ENCODE results near the gene CGB2.

DNA sequence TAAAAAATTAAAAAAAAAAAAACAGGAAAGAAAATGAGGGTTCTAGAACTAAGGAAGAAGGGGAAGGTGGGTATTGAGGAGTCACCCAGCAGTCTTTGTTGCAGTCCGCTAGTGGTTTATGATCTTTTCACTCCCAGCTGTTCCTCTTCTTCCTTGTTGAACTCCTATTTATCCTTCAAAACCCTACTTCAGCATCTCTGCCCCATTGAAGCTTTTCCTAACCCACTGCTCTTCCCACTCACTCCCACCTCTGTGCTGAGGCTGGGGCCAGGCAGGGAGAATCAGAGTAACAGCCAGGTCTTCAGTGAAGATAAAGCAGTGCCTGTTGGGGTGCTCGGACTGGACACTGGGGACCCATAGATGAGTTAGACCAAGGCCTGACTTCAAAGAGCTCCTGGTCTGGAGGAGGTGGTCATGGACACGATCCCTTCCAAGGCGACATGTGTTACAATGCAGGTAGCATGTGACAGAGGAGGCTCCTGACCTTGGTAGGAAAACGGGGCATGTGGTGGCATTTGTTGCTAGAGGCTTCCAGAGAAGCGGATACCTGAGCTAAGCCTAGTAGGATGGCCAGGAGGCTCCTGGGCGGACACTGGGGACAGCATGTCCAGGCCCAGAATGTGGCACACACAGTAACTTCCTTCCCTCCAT is 26.6 kb upstream of the CGB2 start:
- no peak for TF ChIP-seq MAFK (IDR thresholded peaks at IDR 0.05; ENCODE audit: low read depth, low read length)
- no peak for TF ChIP-seq CTCF (conservative IDR thresholded peaks at IDR 0.05; ENCODE audit: low read depth, low read length)
- no peak for TF ChIP-seq POLR2A (IDR thresholded peaks at IDR 0.05; ENCODE audit: low read depth, low read length)
- no peak for TF ChIP-seq FOS (IDR thresholded peaks at IDR 0.05; ENCODE audit: low read depth, low read length)
- no peak for TF ChIP-seq BHLHE40 (IDR thresholded peaks at IDR 0.05; ENCODE audit: low read depth, low read length)
- no peak for TF ChIP-seq RAD21 (IDR thresholded peaks at IDR 0.05; ENCODE audit: low read length)
- TF ChIP-seq, protein P1, sequence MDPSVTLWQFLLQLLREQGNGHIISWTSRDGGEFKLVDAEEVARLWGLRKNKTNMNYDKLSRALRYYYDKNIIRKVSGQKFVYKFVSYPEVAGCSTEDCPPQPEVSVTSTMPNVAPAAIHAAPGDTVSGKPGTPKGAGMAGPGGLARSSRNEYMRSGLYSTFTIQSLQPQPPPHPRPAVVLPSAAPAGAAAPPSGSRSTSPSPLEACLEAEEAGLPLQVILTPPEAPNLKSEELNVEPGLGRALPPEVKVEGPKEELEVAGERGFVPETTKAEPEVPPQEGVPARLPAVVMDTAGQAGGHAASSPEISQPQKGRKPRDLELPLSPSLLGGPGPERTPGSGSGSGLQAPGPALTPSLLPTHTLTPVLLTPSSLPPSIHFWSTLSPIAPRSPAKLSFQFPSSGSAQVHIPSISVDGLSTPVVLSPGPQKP (IDR thresholded peaks at IDR 0.05; ENCODE audit: borderline replicate concordance, low read depth, low read length): no peak
- no peak for TF ChIP-seq MAZ (IDR thresholded peaks at IDR 0.05; ENCODE audit: borderline replicate concordance, low read depth, low read length)
- no peak for TF ChIP-seq RCOR1 (IDR thresholded peaks at IDR 0.05; ENCODE audit: insufficient replicate concordance, low read length)
- TF ChIP-seq SMC3 (IDR thresholded peaks at IDR 0.05; ENCODE audit: low read depth, low read length): no peak
- no peak for TF ChIP-seq RFX5 (IDR thresholded peaks at IDR 0.05; ENCODE audit: low read depth, low read length)
- TF ChIP-seq CEBPB (IDR thresholded peaks at IDR 0.05; ENCODE audit: low read depth, low read length): no peak
- TF ChIP-seq, protein P2, sequence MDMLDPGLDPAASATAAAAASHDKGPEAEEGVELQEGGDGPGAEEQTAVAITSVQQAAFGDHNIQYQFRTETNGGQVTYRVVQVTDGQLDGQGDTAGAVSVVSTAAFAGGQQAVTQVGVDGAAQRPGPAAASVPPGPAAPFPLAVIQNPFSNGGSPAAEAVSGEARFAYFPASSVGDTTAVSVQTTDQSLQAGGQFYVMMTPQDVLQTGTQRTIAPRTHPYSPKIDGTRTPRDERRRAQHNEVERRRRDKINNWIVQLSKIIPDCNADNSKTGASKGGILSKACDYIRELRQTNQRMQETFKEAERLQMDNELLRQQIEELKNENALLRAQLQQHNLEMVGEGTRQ (IDR thresholded peaks at IDR 0.05; ENCODE audit: low read depth, low read length): no peak
- TF ChIP-seq NFE2L2 (IDR thresholded peaks at IDR 0.05; ENCODE audit: low read depth, low read length): no peak

Data from IMR-90 (cell line).